ENCODE measurements around the gene SCLY.

- no peak for TF ChIP-seq CTCF (IDR thresholded peaks at IDR 0.05)
- TF ChIP-seq NR2C2 (CRISPR knock-in tag; IDR thresholded peaks at IDR 0.05): no peak
- no peak for TF ChIP-seq E2F5 (CRISPR knock-in tag; IDR thresholded peaks at IDR 0.05)
- no peak for TF ChIP-seq ZNF425 (CRISPR knock-in tag; conservative IDR thresholded peaks at IDR 0.05)
- TF ChIP-seq, protein P1, sequence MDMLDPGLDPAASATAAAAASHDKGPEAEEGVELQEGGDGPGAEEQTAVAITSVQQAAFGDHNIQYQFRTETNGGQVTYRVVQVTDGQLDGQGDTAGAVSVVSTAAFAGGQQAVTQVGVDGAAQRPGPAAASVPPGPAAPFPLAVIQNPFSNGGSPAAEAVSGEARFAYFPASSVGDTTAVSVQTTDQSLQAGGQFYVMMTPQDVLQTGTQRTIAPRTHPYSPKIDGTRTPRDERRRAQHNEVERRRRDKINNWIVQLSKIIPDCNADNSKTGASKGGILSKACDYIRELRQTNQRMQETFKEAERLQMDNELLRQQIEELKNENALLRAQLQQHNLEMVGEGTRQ (CRISPR knock-in tag; IDR thresholded peaks at IDR 0.05): no peak
- TF ChIP-seq SP1 (CRISPR knock-in tag; conservative IDR thresholded peaks at IDR 0.05): no peak
- TF ChIP-seq ZBTB21 (CRISPR knock-in tag; IDR thresholded peaks at IDR 0.05; ENCODE audit: borderline replicate concordance): no peak
- no peak for TF ChIP-seq JUN (CRISPR knock-in tag; IDR thresholded peaks at IDR 0.05)
Measured at GRCh38 chr2:238060096-238060541, 682 bp upstream of the SCLY start.
